LNCaP clone FGC (cell line): Measurements from ENCODE around the gene MRPL14.

Experiments used
- DNase-seq: peaks from one replicate; pipeline ENCODE4 v3.0.0-alpha.2; 2011; ENCODE audit warnings: low read depth
- H3K4me3 ChIP-seq: 2 replicates; pipeline ENCODE4 v1.5.1; 2011; ENCODE audit warnings: mild to moderate bottlenecking, low read depth, low read length, control low read depth
- CTCF ChIP-seq: IDR thresholded peaks from 2 replicates; pipeline ENCODE4 v1.5.1; 2012; ENCODE audit warnings: mild to moderate bottlenecking; ENCODE audit not compliant: control insufficient read depth, insufficient read depth; ENCODE audit errors: extremely low read depth

MRPL14 gene

GRCh38 chr6:44107017-44107416, 20.2 kb downstream of the MRPL14 start:
- TF ChIP-seq CTCF = no peak
- H3K4me3 ChIP-seq = no peak overlapping the region
- DNase-seq = no peak

- peak; percentile 69 for DNase-seq
- TF ChIP-seq CTCF = no peak
Measured at GRCh38 chr6:44105993-44106740, 21.1 kb downstream of the MRPL14 start.

DNA sequence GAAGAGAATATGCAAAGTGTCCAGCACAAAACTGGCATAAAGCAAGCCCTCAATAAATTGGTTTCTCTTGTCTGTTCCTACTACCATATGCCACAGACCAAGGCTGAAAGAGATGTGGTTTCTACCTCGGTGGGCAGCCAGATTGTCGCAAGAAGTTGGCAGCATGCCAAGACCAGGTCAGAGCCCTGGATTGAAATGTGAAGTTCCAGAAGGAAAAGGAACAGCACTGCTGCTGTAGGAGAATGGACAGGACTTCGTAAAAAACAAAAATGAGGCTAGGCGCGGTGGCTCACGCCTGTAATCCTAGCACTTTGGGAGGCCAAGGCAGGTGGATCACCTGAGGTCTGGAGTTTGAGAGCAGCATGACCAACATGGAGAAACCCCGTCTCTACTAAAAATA, 22.1 kb downstream of the MRPL14 start:
- no peak for TF ChIP-seq CTCF
- H3K4me3 ChIP-seq = no peak overlapping the region
- DNase-seq = no peak

More at GRCh38 chr6:44105993-44106740, 21.1 kb downstream of the MRPL14 start:
- 0 out of 2 replicates have a peak overlapping the region, but pooled peaks have one; percentile 9 for H3K4me3 ChIP-seq

- no peak overlapping the region for H3K4me3 ChIP-seq
- DNase-seq = no peak
- no peak for TF ChIP-seq CTCF
Measured at GRCh38 chr6:44104481-44105021, 22.7 kb downstream of the MRPL14 start.

GRCh38 chr6:44102527-44102926, 24.7 kb downstream of the MRPL14 start:
- no peak for TF ChIP-seq CTCF
- no peak for DNase-seq
- no peak overlapping the region for H3K4me3 ChIP-seq

- no peak for DNase-seq
- TF ChIP-seq CTCF = no peak
- no peak overlapping the region for H3K4me3 ChIP-seq
Measured at GRCh38 chr6:44101832-44102231, 25.4 kb downstream of the MRPL14 start.

- DNase-seq = no peak
- TF ChIP-seq CTCF = peak; percentile 51
- H3K4me3 ChIP-seq = no peak overlapping the region
Measured at GRCh38 chr6:44100088-44100550, 27.1 kb downstream of the MRPL14 start.
